Stomach (tissue), 9 donors: ENCODE results near the gene ZSCAN29. TPM values are rescaled to one million over a fixed set of nuclear protein-coding genes. Genes with fewer than 3 reads are reported as not detected.
"Not testable (repeated sequence)": the region's sequence is repeated elsewhere in the genome, so short reads cannot be mapped to it uniquely, and the experiment has no call there.

Experiments
- DNase-seq, 2 donors: peaks; one replicate each; pipeline versions ENCODE4 v3.0.0 to v3.0.0-alpha.2; 2013 to 2019
- H3K27ac ChIP-seq, 5 donors: fragments of 200-600 bp in 4 of 5; sonication (generic) in 4 of 5; one replicate each; pipeline ENCODE4 v1.5.1; 2013 to 2019; ENCODE audit warnings: mild to moderate bottlenecking in 1 of 5, moderate library complexity in 1 of 5
- H3K27me3 ChIP-seq, 3 donors: fragments of 200-600 bp; sonication (generic); one replicate each; pipeline ENCODE4 v1.5.1; 2017 to 2019; ENCODE audit warnings: mixed run types in 1 of 3
- H3K36me3 ChIP-seq, 4 donors: fragments of 200-600 bp; sonication (generic); 1 replicate in 3 of 4; 2 replicates in 1 of 4; pipeline ENCODE4 v1.5.1; 2016 to 2019
- H3K4me1 ChIP-seq, 4 donors: fragments of 200-600 bp; sonication (generic); one replicate each; pipeline ENCODE4 v1.5.1; 2016 to 2019
- H3K4me3 ChIP-seq, 4 donors: fragments of 200-600 bp; sonication (generic) in 3 of 4; one replicate each; pipeline ENCODE4 v1.5.1; 2016 to 2019; ENCODE audit warnings: mild to moderate bottlenecking in 1 of 4
- H3K9me3 ChIP-seq, 4 donors: fragments of 200-600 bp; sonication (generic); one replicate each; pipeline ENCODE4 v1.5.1; 2016 to 2019
- CTCF ChIP-seq, 7 experiments: fragments of 450-650 bp in 4 of 7; fragments of 200-600 bp in 3 of 7; sonication (generic) in 3 of 7; IDR thresholded peaks; one replicate each; pipeline ENCODE4 v1.5.1; 2016 to 2019; ENCODE audit warnings: antibody characterized with exemption in 7 of 7, control low read depth in 2 of 7, mild to moderate bottlenecking in 1 of 7
- EP300 ChIP-seq: sonication (generic); formaldehyde crosslinking; IDR thresholded peaks from one replicate; pipeline ENCODE4 v1.6.1; 2017; ENCODE audit warnings: antibody characterized with exemption
- POLR2A ChIP-seq, 4 donors: fragments of 450-650 bp; IDR thresholded peaks; one replicate each; pipeline ENCODE4 v1.6.1; 2016; ENCODE audit warnings: antibody characterized with exemption in 4 of 4, control low read depth in 2 of 4, mild to moderate bottlenecking in 1 of 4, moderate library complexity in 1 of 4
- POLR2AphosphoS5 ChIP-seq, 3 donors: sonication (generic); formaldehyde crosslinking; IDR thresholded peaks; one replicate each; pipeline ENCODE4 v1.6.1; 2016; ENCODE audit warnings: antibody characterized with exemption in 3 of 3
- WGBS, 5 donors: extraction: QIAGEN DNeasy Blood & Tissue Kit in 3 of 5; methylation state at CpG; one replicate each; pipeline versions ENCODE4 v1.1.5 to v1.1.7; 2013 to 2018; 5-methylcytosine and 5-hydroxymethylcytosine counted together
- intact Hi-C: fragments of 100-400 bp; cut with DNase I; formaldehyde crosslinking; loops from one replicate; pipeline ENCODE4 v1.15.1; 2023; ENCODE audit warnings: low total_unique reads
- polyA plus RNA-seq, 3 donors: library from polyadenylated mRNA; stranded (reverse); fragments of 200-250 nt; gene quantifications; one replicate each; pipeline ENCODE4 v1.2.3, GENCODE V29; 2013
- total RNA-seq, 5 donors: library from RNA; depleted of rRNA; stranded (reverse); fragments of >200 nt; gene quantifications; one replicate each; pipeline versions ENCODE4 v1.1.0 to v1.2.3, GENCODE V29; 2014 to 2016
- donor health status: healthy with polysubstance abuse.
- donor health status: Bipolar disorder and iron deficiency.
- donor health status: healthy.

Gene ZSCAN29
- total and polyA plus RNA-seq, 8 donors: 4.5 to 45.5 (median 20.4) TPM

GRCh38 chr15:43403616-43404015, 32.8 kb upstream of the ZSCAN29 start:
- H3K27me3 ChIP-seq: no peaks in the 10 kb centered on the region
- peaks cover 66 to 100% (median 100%) of the 10 kb centered on the region in 4 donors for H3K36me3 ChIP-seq
- H3K9me3 ChIP-seq: no peaks in the 10 kb centered on the region
- H3K4me3 ChIP-seq: no peak overlapping the region
- H3K27ac ChIP-seq: no peak overlapping the region
- intact Hi-C loops: no loop called here
- H3K4me1 ChIP-seq: peaks cover 0 to 6% (median 0%) of the 10 kb centered on the region in 4 donors
- no peak for DNase-seq
- TF ChIP-seq POLR2A (IDR thresholded peaks at IDR 0.05): no peak
- TF ChIP-seq EP300: no peak
- TF ChIP-seq POLR2AphosphoS5 (IDR thresholded peaks at IDR 0.05): no peak
- no peak for TF ChIP-seq CTCF (IDR thresholded peaks at IDR 0.05)
- WGBS, 5 donors: 79 to 86% (median 84%) methylated on average over 8 of the region's 8 CpGs

- H3K4me1 ChIP-seq: peaks cover 0 to 6% (median 0%) of the 10 kb centered on the region in 4 donors
- no peak overlapping the region for H3K4me3 ChIP-seq
- no peak overlapping the region for H3K27ac ChIP-seq
- DNase-seq: no peak
- H3K9me3 ChIP-seq: no peaks in the 10 kb centered on the region
- no peaks in the 10 kb centered on the region for H3K27me3 ChIP-seq
- WGBS, 5 donors: 83 to 90% (median 87%) methylated on average over 3 of the region's 3 CpGs
- intact Hi-C loops: no loop called here
- peaks cover 65 to 100% (median 100%) of the 10 kb centered on the region in 4 donors for H3K36me3 ChIP-seq
- TF ChIP-seq CTCF (IDR thresholded peaks at IDR 0.05) (no peak), EP300 (no peak), POLR2AphosphoS5 (IDR thresholded peaks at IDR 0.05) (no peak), POLR2A (IDR thresholded peaks at IDR 0.05) (no peak)
Observed at GRCh38 chr15:43402255-43402654, 31.4 kb upstream of the ZSCAN29 start.

- H3K36me3 ChIP-seq: peaks cover 26 to 86% (median 82%) of the 10 kb centered on the region in 4 donors
- 97 to 100% (median 98%) methylated on average over 5 to 6 of the region's 6 CpGs for WGBS, 5 donors
- DNase-seq, H3K4me3 ChIP-seq, H3K9me3 ChIP-seq, intact Hi-C loops, H3K27me3 ChIP-seq, H3K27ac ChIP-seq, H3K4me1 ChIP-seq: not testable (repeated sequence)
Observed at GRCh38 chr15:43393592-43393991, 22.7 kb upstream of the ZSCAN29 start.

- Histone ChIP-seq H3K4me1 (no peaks in the 10 kb centered on the region), H3K27me3 (no peaks in the 10 kb centered on the region), H3K4me3 (no peak overlapping the region), H3K9me3 (no peaks in the 10 kb centered on the region), H3K27ac (no peak overlapping the region), H3K36me3 (peaks cover 17 to 86% (median 82%) of the 10 kb centered on the region in 4 donors)
- DNase-seq: no peak
- no peak for TF ChIP-seq POLR2AphosphoS5 (IDR thresholded peaks at IDR 0.05)
- TF ChIP-seq POLR2A (IDR thresholded peaks at IDR 0.05): no peak
- TF ChIP-seq CTCF (IDR thresholded peaks at IDR 0.05): no peak
- no peak for TF ChIP-seq EP300
- WGBS, 5 donors: 95 to 98% (median 96%) methylated on average over 8 of the region's 8 CpGs
- intact Hi-C loops: no loop called here
Observed at GRCh38 chr15:43390723-43391122, 19.9 kb upstream of the ZSCAN29 start.

GRCh38 chr15:43383070-43383469, 12.2 kb upstream of the ZSCAN29 start:
- TF ChIP-seq POLR2AphosphoS5 (IDR thresholded peaks at IDR 0.05) (no peak), POLR2A (IDR thresholded peaks at IDR 0.05) (no peak), CTCF (IDR thresholded peaks at IDR 0.05) (no peak), EP300 (no peak)
- H3K36me3 ChIP-seq: peaks cover 36 to 93% (median 87%) of the 10 kb centered on the region in 4 donors
- 63 to 86% (median 73%) methylated on average over 2 of the region's 2 CpGs for WGBS, 5 donors

More at GRCh38 chr15:43383070-43383469, 12.2 kb upstream of the ZSCAN29 start:
- H3K9me3 ChIP-seq: no peaks in the 10 kb centered on the region
- intact Hi-C loops: no loop called here
- no peak overlapping the region for H3K4me3 ChIP-seq
- DNase-seq: no peak
- H3K27me3 ChIP-seq: no peaks in the 10 kb centered on the region
- H3K4me1 ChIP-seq: no peaks in the 10 kb centered on the region
- H3K27ac ChIP-seq: no peak overlapping the region
